ENCODE results near the gene DPAGT1. TPM values are rescaled to one million over a fixed set of nuclear protein-coding genes. Genes with fewer than 3 reads are reported as not detected.
"Not testable (repeated sequence)": the region's sequence is repeated elsewhere in the genome, so short reads cannot be mapped to it uniquely, and the experiment has no call there.

Gene DPAGT1
- total and polyA plus RNA-seq, 3 donors from 2014 or later, result 24.6 to 35.5 (median 29.4) TPM

- 1% methylated on average over 14 to 39 of the region's 49 CpGs for WGBS, 2 donors
- TF ChIP-seq POLR2A (IDR thresholded peaks at IDR 0.05), result no peak
- TF ChIP-seq CTCF (IDR thresholded peaks at IDR 0.05), result no peak
- Histone ChIP-seq H3K27me3 (no peaks in the 10 kb centered on the region), H3K4me3 (peak within 1 kb of the TSS; percentile 84 to 89), H3K36me3 (ENCODE audit: low read depth, missing control alignments) (no peaks in the 10 kb centered on the region), H3K4me1 (peaks cover 26% of the 10 kb centered on the region), H3K9me3 (no peaks in the 10 kb centered on the region), H3K27ac (peak within 1 kb of the TSS; percentile 33 to 62)
- intact Hi-C loops (cut with DNase I; ENCODE audit: low total_unique reads), result no loop called here
- DNase-seq, result peak; percentile 93
Measured at GRCh38 chr11:119106564-119107537, 5.2 kb upstream of the DPAGT1 start, which contains the start of gene C2CD2L. Gene C2CD2L (plus strand): TSS chr11:119107344. CDS start chr11:119107742, 398 bp downstream.

- DNase-seq, result no peak
- no peak for TF ChIP-seq POLR2A (IDR thresholded peaks at IDR 0.05)
- no peak for TF ChIP-seq CTCF (IDR thresholded peaks at IDR 0.05)
- 52 to 64% methylated on average over 4 of the region's 4 CpGs for WGBS, 2 donors
- no peak overlapping the region for H3K4me3 ChIP-seq
- H3K4me1 ChIP-seq, result peaks cover 39% of the 10 kb centered on the region
- no peaks in the 10 kb centered on the region for H3K9me3 ChIP-seq
- no peak overlapping the region for H3K27ac ChIP-seq
- no peaks in the 10 kb centered on the region for H3K36me3 ChIP-seq (ENCODE audit: low read depth, missing control alignments)
- H3K27me3 ChIP-seq, result no peaks in the 10 kb centered on the region
- intact Hi-C loops (cut with DNase I; ENCODE audit: low total_unique reads), result no loop called here
Measured at GRCh38 chr11:119103793-119104192, 2.1 kb upstream of the DPAGT1 start.

- intact Hi-C loops (cut with DNase I; ENCODE audit: low total_unique reads); H3K27me3 ChIP-seq; DNase-seq; H3K9me3 ChIP-seq; H3K36me3 ChIP-seq (ENCODE audit: low read depth, missing control alignments): not testable (repeated sequence)
- WGBS, 2 donors, result 68 to 73% methylated on average over 18 of the region's 18 CpGs
- Histone ChIP-seq H3K27ac (peak overlapping the region; percentile 84 to 93), H3K4me3 (peak overlapping the region; percentile 76 to 85), H3K4me1 (peaks cover 39% of the 10 kb centered on the region)
Measured at GRCh38 chr11:119103161-119103664, 1.6 kb upstream of the DPAGT1 start.

GRCh38 chr11:119100994-119101758 is 477 bp downstream of the DPAGT1 start:
- H3K27me3 ChIP-seq, result no peaks in the 10 kb centered on the region
- no peak for DNase-seq
- H3K27ac ChIP-seq, result peak overlapping the region; percentile 84 to 93
- no peaks in the 10 kb centered on the region for H3K36me3 ChIP-seq (ENCODE audit: low read depth, missing control alignments)
- intact Hi-C loops (cut with DNase I; ENCODE audit: low total_unique reads), result no loop called here
- H3K9me3 ChIP-seq, result no peaks in the 10 kb centered on the region
- TF ChIP-seq CTCF (IDR thresholded peaks at IDR 0.05) (no peak), POLR2A (IDR thresholded peaks at IDR 0.05) (no peak)
- WGBS, 2 donors, result 1 to 2% methylated on average over 10 to 29 of the region's 29 CpGs
- H3K4me1 ChIP-seq, result peaks cover 32% of the 10 kb centered on the region
- H3K4me3 ChIP-seq, result peak overlapping the region; percentile 76 to 85
